Skeletal muscle tissue (tissue), 4 donors: Measurements from ENCODE around the gene ST8SIA1. TPM values are rescaled to one million over a fixed set of nuclear protein-coding genes. Genes with fewer than 3 reads are reported as not detected.

Source experiments
- H3K27ac ChIP-seq: one replicate; pipeline ENCODE4 v1.7.0; 2013; ENCODE audit warnings: mild to moderate bottlenecking, low read depth, low read length, inconsistent platforms
- H3K27me3 ChIP-seq, 3 donors: one replicate each; pipeline ENCODE4 v1.7.0; 2013; ENCODE audit warnings: low read length in 3 of 3; ENCODE audit not compliant: control insufficient read depth in 3 of 3, insufficient read depth in 3 of 3
- H3K36me3 ChIP-seq, 3 donors: one replicate each; pipeline ENCODE4 v1.7.0; 2013; ENCODE audit warnings: low read length in 3 of 3; ENCODE audit not compliant: control insufficient read depth in 3 of 3, insufficient read depth in 3 of 3
- H3K4me1 ChIP-seq, 3 donors: one replicate each; pipeline ENCODE4 v1.7.0; 2013; ENCODE audit warnings: low read length in 3 of 3, mild to moderate bottlenecking in 3 of 3; ENCODE audit not compliant: control insufficient read depth in 3 of 3, insufficient read depth in 3 of 3
- H3K4me3 ChIP-seq, 3 donors: one replicate each; pipeline ENCODE4 v1.7.0; 2013; ENCODE audit warnings: low read length in 3 of 3
- H3K9ac ChIP-seq, 3 donors: one replicate each; pipeline ENCODE4 v1.7.0; 2013; ENCODE audit warnings: low read length in 3 of 3, mild to moderate bottlenecking in 3 of 3, moderate library complexity in 2 of 3, low read depth in 1 of 3
- H3K9me3 ChIP-seq, 3 donors: one replicate each; pipeline ENCODE4 v1.7.0; 2013; ENCODE audit warnings: low read length in 3 of 3; ENCODE audit not compliant: control insufficient read depth in 3 of 3
- total RNA-seq: library from RNA; depleted of rRNA; stranded (reverse); fragments of >200 nt; gene quantifications from one replicate; pipeline ENCODE4 v1.2.3, GENCODE V29; 2014
- donor health status: Osteomylitis.

ST8SIA1 gene
- total RNA-seq, 1 donor from 2014 or later, result 5.2 TPM

- H3K9me3 ChIP-seq, result peaks cover 0 to 2% (median 0%) of the 10 kb centered on the region in 3 donors
- H3K27ac ChIP-seq, result no peak overlapping the region
- no peak overlapping the region for H3K9ac ChIP-seq
- no peak overlapping the region for H3K4me3 ChIP-seq
- no peaks in the 10 kb centered on the region for H3K36me3 ChIP-seq
- no peaks in the 10 kb centered on the region for H3K27me3 ChIP-seq
- H3K4me1 ChIP-seq, result no peaks in the 10 kb centered on the region
These were observed 130.1 kb downstream of the ST8SIA1 start for GRCh38 chr12:22204391-22204790.

- H3K9me3 ChIP-seq, result peaks cover 0 to 2% (median 0%) of the 10 kb centered on the region in 3 donors
- H3K4me1 ChIP-seq, result no peaks in the 10 kb centered on the region
- no peaks in the 10 kb centered on the region for H3K36me3 ChIP-seq
- no peaks in the 10 kb centered on the region for H3K27me3 ChIP-seq
- no peak overlapping the region for H3K9ac ChIP-seq
- H3K27ac ChIP-seq, result no peak overlapping the region
- H3K4me3 ChIP-seq, result no peak overlapping the region
These were observed 131.7 kb downstream of the ST8SIA1 start for GRCh38 chr12:22202847-22203246.

GRCh38 chr12:22201101-22201500 lies 133.4 kb downstream of the ST8SIA1 start:
- no peaks in the 10 kb centered on the region for H3K36me3 ChIP-seq
- no peak overlapping the region for H3K4me3 ChIP-seq
- no peak overlapping the region for H3K9ac ChIP-seq
- peaks cover 0 to 2% (median 0%) of the 10 kb centered on the region in 3 donors for H3K9me3 ChIP-seq
- H3K4me1 ChIP-seq, result no peaks in the 10 kb centered on the region
- H3K27me3 ChIP-seq, result no peaks in the 10 kb centered on the region
- no peak overlapping the region for H3K27ac ChIP-seq

GRCh38 chr12:22196236-22196635 lies 138.3 kb downstream of the ST8SIA1 start:
- Histone ChIP-seq H3K4me1 (no peaks in the 10 kb centered on the region), H3K9me3 (no peaks in the 10 kb centered on the region), H3K27ac (no peak overlapping the region), H3K36me3 (no peaks in the 10 kb centered on the region), H3K4me3 (no peak overlapping the region), H3K9ac (no peak overlapping the region), H3K27me3 (no peaks in the 10 kb centered on the region)

- Histone ChIP-seq H3K27ac (no peak overlapping the region), H3K27me3 (no peaks in the 10 kb centered on the region), H3K4me3 (no peak overlapping the region), H3K4me1 (no peaks in the 10 kb centered on the region), H3K9me3 (peaks cover 0 to 2% (median 0%) of the 10 kb centered on the region in 3 donors), H3K36me3 (no peaks in the 10 kb centered on the region), H3K9ac (no peak overlapping the region)
These were observed 143.5 kb downstream of the ST8SIA1 start for GRCh38 chr12:22190969-22191368.

GRCh38 chr12:22188431-22188830 lies 146.1 kb downstream of the ST8SIA1 start:
- Histone ChIP-seq H3K27me3 (no peaks in the 10 kb centered on the region), H3K9me3 (peaks cover 0 to 2% (median 0%) of the 10 kb centered on the region in 3 donors), H3K27ac (no peak overlapping the region), H3K4me3 (no peak overlapping the region), H3K4me1 (no peaks in the 10 kb centered on the region), H3K9ac (no peak overlapping the region), H3K36me3 (no peaks in the 10 kb centered on the region)

GRCh38 chr12:22180705-22181104 lies 153.8 kb downstream of the ST8SIA1 start:
- Histone ChIP-seq H3K9me3 (no peaks in the 10 kb centered on the region), H3K27ac (no peak overlapping the region), H3K36me3 (no peaks in the 10 kb centered on the region), H3K27me3 (no peaks in the 10 kb centered on the region), H3K4me1 (no peaks in the 10 kb centered on the region), H3K4me3 (no peak overlapping the region), H3K9ac (no peak overlapping the region)

- Histone ChIP-seq H3K27me3 (no peaks in the 10 kb centered on the region), H3K9ac (no peak overlapping the region), H3K27ac (no peak overlapping the region), H3K4me3 (no peak overlapping the region), H3K36me3 (no peaks in the 10 kb centered on the region), H3K4me1 (no peaks in the 10 kb centered on the region), H3K9me3 (no peaks in the 10 kb centered on the region)
These were observed 161.3 kb downstream of the ST8SIA1 start for GRCh38 chr12:22173177-22173576.

GRCh38 chr12:22172501-22172900 lies 162.0 kb downstream of the ST8SIA1 start:
- no peaks in the 10 kb centered on the region for H3K27me3 ChIP-seq
- H3K27ac ChIP-seq, result no peak overlapping the region
- no peaks in the 10 kb centered on the region for H3K36me3 ChIP-seq
- H3K4me3 ChIP-seq, result no peak overlapping the region
- no peaks in the 10 kb centered on the region for H3K9me3 ChIP-seq
- no peaks in the 10 kb centered on the region for H3K4me1 ChIP-seq
- no peak overlapping the region for H3K9ac ChIP-seq

- H3K36me3 ChIP-seq, result no peaks in the 10 kb centered on the region
- no peaks in the 10 kb centered on the region for H3K27me3 ChIP-seq
- no peak overlapping the region for H3K9ac ChIP-seq
- no peaks in the 10 kb centered on the region for H3K9me3 ChIP-seq
- no peak overlapping the region for H3K4me3 ChIP-seq
- H3K4me1 ChIP-seq, result no peaks in the 10 kb centered on the region
- no peak overlapping the region for H3K27ac ChIP-seq
These were observed 165.1 kb downstream of the ST8SIA1 start for GRCh38 chr12:22169376-22169775.

GRCh38 chr12:22164139-22164538 lies 170.4 kb downstream of the ST8SIA1 start:
- H3K36me3 ChIP-seq, result no peaks in the 10 kb centered on the region
- no peak overlapping the region for H3K4me3 ChIP-seq
- H3K9me3 ChIP-seq, result peaks cover 0 to 2% (median 0%) of the 10 kb centered on the region in 3 donors
- no peak overlapping the region for H3K27ac ChIP-seq
- H3K9ac ChIP-seq, result no peak overlapping the region
- H3K4me1 ChIP-seq, result no peaks in the 10 kb centered on the region
- H3K27me3 ChIP-seq, result no peaks in the 10 kb centered on the region
